Activated CD8-positive, alpha-beta memory T cell treated with anti-CD3 and anti-CD28 coated beads for 24 hours (primary cell): ENCODE results near the gene THBS3.
A peak's percentile ranks its signal among the peaks of the same experiment; 100 is the strongest.
"Not testable (repeated sequence)": the region's sequence is repeated elsewhere in the genome, so short reads cannot be mapped to it uniquely, and the experiment has no call there.

Experiments
- DNase-seq: peaks from one replicate; pipeline ENCODE4 v3.0.0-alpha.2; 2020

Gene THBS3

DNA sequence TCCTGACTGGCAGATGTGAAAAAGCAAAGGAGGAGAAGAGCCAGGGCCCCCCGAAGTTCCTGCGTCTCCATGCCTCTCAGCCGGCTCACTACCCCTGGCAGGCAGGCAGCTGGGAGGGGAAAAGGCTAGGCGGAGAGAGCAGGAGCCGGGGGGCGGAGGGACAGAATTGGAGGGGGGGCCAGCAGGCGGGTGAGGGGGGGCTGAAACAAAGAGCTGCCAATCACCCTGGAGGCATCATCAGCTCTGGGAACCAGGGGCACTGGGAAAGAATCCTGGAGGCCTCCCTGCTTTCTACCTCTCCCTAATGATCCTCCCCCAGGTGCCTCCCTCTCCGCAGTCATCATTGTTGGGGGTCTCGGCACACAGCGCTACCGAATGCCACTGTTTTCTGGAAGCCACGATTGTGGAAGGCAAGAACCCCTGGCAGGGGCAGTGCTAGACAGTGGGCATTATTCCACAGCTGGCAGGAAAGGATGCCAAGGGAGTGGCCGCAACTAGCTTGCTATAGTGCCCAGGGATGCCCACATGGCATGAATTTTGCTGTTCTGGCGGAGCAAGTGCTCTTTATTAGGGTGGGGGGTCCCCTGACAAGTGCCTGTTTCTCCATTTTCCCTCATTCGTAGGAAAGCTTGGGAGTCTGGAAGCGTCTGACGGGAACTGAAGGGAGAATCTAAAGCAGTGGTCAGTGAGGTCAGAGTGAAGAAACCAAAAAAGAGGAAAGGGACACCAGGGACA lies at the start of gene THBS3:
Gene THBS3, minus strand, starts transcription at position 92 of the 735 bp plus-strand sequence. Its CDS starts 21 bp downstream, at position 71.
- no peak for DNase-seq

DNA sequence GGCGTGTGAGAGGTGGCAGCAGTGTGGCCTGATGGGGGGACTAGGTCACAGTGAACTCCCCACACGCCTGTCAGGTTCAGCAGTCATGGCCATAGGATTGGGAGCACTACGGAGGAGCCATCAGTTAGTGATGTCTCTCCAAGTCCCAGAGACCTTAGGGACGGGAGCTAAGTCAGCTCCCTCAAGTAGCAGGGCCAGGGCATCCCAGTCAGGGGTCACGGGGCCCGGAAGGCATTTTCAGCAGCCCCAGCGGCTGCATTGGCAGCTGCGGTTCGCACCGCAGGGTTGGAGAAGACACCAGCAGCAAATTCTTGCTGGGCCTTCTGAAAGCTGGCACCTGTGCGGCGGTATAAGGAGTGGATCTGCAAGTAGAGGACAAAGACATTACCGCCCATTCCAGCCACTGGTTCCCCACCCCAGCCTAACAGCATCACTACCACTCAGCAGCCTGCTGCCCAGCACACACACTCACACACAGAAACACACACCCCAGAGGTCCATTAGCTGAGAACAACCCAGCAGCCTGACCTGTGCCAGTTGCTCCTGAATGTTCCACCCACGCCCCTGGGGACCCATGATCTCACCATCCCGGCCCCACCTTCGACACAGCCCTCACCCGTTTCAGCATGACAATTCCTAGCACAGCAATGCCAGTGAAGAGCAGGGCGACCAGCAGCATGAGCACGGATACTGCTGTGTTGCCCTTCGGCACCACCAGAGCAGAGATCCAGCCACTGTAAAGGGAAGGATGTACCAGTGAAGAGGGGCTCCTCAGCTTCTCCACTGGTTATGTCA lies 48.6 kb upstream of the THBS3 start:
- DNase-seq: no peak

DNA sequence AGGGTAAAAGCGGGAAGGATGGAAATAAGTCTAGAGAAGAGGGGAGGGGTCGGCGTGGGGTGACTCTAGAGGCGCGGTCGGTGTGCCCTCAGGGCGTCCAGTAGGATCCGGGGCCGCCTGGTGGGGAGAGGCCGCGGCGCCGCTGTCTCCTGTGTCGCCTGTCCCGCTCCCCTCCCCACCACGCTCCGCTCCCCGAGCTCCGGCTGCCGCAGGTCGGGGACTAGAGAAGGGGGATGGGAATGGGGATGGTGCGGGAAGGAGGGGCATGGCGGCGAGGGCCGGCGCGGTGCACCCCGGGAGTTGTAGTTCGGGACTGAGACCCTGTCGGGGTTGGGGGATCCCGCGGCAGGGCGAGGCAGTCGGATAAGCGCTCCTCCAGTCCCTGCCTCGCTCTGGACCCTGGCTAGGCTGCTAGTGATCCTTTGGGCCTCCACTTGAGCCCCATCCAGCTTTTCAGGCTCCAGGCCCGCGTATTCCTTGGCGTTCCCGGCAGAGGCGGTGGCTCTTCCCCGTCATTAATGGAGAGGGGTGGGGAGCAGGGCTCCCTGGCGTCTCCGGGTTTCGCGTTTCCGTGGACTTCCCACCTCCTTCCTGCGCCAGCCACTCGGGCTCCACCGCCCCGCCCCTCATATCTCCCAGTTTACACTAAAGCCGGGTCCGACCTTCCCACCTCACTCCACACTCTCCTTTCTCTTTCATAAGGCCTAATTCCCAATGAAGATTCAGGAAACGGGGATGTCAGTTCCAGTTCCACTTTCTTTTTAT lies 47.7 kb upstream of the THBS3 start, which contains the start of gene ENTREP3:
Gene ENTREP3, minus strand, starts transcription at position 241 of the 765 bp plus-strand sequence. CDS start 606 bp downstream, outside the sequence.
- peak; percentile 90 for DNase-seq

DNA sequence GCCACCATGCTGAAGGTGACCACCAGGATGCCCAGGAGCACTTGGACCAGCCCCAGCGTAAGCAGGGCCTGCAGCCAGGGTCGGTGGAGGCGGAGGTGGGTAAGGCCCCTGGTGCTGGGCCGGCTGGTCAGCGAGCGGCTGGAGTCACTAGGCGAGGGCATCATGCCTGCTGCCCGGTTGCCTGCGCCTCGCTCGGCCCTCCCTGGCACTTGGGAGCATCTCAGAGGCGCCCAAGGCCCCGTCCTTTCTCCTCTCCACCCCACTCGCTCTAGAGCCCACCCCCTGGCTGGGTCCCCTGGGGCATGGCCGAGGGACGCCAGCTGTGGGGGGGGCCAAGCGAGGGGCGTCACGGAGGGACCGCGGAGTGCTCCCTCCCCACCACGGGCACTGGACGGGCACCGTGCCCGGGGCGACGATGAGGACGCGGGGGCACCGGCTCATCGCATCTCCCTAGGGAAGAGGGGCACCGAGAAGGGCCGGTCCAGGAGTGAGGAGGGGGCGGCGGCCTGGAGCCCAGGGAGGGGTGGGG lies 47.1 kb upstream of the THBS3 start:
- DNase-seq: no peak

DNA sequence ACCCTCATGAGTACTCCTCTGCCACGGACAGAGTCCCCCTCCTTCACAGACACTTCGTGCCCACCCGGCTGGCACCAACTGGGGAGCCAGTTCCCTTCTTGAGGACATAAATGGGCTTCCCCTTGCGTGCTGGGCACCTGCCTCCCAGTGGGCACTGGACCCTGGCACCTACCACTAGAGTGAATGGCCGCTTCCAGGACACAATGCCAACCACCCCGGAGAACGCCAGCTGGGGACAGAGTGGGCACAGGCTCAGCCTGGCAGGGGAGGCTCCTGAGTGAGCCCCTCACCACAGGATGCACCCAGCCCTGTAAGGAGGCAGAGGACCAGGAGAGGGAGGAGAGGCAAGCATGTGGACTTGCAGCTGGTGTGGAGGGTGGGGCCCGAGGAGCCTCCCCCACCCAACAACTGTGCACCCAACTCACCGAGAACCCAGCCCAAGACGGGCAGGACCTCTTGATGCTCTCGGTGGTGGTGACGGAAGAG lies 46.6 kb upstream of the THBS3 start:
- no peak for DNase-seq

DNA sequence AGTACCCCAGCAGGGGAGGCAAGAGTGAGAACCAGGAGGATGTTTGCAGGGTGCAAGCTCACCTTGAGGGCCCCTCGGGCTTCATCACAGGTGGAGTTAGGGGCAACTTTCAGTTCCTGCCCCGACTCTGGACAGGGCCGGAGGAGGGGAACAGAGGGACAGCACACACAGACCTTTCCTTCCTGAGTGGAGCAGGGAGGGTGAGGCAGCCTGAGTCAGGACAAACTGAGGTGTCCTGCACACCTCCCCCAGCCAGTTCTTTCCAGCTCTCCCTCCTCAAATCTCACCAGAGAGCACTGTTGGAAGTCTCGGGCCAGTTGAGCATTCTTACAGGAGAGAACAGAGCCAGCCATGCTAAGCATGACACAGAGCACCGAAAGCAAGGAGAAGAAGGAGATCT lies 46.1 kb upstream of the THBS3 start:
- DNase-seq: no peak

DNA sequence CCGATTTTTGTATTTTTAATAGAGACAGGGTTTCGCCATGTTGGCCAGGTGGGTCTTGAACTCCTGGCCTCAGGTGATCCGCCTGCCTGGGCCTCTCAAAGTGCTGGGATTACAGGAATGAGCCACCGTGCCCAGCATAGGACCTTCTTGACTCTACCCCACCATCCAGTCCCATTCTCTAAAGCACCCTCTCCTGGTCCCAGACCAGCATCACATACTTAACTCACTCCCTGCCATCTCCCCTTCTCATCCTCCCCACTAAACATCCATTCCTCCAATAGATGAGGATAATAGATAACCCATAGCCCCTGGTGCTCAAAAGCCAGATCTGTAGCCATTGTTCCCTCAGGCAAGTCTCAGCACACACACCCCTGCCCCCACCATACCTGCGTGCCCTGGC lies 45.5 kb upstream of the THBS3 start:
- DNase-seq: no peak

DNA sequence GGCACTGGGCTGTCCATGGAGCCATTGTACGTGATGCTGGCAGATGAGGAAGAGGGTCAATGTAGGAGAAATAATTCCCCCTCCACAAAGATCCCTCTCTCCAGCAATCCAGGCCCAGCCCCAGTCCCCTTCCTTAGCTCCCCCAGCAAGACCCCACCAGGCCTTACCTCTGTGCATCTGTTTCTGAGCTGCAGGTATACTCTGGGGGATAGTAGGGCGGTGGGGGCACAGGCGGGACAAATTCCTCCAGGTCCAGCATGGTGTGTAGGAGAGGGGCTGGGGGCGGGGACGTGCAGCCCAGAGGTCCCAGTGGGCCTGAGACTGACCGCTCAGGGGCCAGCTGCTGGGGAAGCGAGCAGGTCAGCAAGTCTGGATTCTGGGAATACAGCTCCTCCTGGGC lies 43.9 kb upstream of the THBS3 start:
- DNase-seq: no peak

DNA sequence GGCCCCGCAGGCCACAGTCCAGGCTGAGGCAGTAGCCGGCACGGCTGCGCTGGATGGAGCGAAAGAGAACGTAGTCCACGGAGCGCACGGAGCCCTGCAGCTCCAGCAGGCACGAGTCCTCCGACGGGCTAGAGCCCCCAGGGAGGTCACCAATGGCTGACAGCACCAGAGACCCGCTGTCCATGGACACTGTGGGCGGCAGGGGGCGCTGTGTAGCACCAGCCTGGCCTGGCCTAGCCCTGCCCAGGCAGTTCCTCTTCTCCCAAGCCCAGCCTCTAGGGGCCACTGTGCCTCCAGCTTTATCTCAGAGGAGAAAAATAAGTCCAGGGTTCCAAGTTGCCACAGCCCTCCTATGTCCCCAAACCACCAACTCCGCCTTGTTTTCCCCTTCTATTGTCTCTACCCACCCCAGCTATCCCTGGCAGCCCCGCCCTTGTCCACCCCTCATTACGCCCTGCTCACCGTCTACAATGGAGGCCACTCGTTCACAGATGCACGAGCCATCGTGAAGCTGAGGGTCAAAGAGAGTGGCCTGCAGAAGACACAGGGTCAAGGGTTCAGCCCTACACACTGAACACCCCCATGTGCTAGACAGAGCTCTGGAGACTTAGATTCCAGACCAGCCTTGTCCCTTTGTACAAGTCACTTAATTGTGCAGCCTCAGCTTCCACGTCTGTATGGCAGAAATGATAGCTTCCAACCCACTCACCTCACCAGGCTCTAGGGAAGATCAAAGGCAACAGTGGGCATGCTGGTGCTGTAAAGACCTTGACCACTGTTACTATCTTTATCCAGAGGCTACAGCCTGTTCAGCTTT lies 43.1 kb upstream of the THBS3 start:
- DNase-seq: peak; percentile 99

DNA sequence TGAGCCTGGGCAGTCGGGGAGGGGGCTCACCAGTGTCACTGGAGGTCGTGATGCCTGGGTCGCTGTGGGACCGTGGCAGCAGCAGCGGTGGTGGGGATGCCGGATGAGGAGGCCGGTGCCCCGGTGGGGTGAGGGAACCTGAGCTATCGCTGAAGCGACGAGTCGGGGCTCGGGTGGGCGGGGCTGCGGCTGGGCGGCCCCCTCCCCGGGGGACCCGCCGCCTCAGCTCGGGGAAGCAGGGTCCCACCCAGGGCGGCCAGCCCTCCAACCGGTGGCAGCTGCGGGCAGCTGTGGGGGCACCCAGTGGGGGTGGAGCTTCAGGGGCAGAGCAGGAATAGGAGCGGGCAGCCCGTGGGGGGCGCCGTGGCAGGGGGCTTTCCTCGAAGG lies 42.5 kb upstream of the THBS3 start:
- no peak for DNase-seq

DNA sequence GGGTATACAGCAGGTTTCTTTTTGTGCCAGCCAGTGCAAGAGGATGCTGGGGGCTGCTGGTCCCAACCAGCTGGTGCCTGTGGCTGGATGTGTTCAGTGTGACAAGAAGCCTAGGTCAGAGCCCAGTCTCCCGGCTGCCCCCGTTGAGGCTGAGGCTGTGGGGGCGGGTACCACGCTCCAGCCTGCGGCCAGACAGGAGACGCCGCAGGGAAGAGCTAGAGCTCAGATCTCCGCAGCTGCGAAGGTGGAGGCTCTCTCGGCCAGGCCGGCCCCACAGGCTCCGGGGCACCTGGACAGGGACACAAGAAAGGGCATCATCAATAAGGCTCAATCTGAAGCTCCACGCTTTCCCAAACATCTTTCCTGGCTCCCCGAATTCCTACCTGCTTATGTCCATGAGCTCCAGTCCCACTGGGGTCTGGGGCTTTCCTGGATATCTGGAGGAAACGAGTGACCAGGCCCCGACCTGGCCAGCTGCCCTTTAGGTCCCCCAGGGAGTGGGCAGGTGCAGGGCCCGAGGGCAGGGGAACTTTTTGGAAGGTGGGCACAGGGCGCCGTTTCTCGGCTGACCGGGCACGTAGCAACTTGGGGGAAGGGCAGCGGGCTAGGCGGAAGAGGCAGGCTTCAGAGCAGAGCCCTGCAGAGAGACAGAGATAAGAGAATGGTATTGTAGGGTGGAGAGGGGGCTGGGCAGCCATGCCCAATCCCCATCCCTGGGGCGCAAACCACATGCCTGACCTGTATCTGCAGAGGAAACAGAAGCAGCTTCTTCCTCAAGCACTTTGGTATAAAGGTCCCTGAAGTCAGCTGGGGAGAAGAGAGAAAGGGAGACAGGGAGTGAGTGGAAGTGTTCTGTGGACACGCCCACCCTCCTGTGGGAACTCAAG lies 40.2 kb upstream of the THBS3 start:
- no peak for DNase-seq

DNA sequence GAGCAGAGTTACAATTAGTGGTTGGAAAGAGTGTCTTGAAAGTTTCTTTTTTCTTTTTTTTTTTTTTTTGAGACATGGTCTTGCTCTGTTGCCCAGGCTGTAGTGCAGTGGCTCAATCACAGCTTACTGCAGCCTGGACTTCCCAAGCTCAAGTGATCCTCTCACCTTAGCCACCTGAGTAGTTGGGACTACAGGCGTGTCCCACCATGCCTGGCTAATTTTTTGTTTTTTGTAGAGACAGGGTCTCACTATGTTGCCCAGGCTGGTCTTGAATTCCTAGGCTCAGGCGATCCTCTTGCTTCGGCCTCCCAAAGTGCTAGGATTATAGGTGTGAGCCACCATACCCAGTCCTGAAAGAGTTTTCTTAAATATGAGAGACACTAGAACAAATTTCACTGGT lies 39.1 kb upstream of the THBS3 start:
- DNase-seq: not testable (repeated sequence)

DNA sequence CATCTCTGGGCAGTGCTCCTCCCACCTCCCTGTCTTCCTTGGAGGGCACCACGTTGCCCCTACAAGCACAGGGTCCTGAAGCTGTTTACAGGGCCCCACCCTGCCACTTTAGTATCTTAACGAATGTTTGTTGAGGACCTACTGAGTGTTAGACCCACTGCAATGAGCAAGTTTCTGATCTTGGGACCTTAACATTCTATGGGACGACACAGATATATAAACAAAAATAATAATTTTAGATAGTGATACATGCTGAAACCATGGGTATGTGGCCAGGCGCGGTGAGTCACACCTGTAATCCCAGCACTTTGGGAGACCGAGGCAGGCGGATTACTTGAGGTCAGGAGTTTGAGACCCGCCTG lies 37.4 kb upstream of the THBS3 start:
- no peak for DNase-seq

DNA sequence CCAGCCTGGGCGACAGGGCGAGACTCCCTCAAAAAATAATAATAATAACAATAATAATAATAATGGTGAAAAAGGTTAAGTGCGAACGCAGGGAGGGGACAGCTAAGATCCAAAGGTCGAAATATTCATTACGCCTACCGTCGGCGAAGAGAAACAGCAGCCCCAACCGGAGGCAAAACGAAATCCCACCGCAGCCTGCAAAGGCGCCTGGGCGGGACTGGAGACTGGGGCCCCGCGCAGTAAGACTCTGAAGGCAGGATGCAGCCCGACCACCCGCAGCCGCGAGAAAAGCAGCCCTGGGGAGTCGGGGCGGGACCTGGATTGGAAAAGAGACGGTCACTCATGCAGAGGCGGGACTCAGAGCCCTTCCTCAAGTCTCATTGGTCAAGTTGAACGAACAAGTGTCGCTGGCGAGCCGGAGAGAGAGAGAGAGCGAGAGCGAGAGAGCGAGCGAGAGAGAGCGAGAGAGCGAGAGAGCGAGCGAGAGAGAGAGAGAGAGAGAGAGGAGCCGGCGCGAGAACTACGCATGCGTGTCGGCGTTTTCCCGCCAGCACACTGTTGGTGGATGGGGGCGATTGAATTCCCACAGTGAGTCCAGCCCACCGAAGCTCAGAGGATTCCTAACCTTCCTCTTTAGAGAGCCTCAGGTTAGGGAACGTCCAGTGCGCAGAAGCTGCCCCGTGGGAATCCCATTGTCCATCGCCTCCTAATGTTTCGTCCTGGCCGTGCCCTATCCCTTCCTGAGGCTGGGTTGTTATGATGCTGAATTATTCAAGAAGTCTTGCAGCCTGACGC lies 36.9 kb upstream of the THBS3 start:
- peak; percentile 96 for DNase-seq

DNA sequence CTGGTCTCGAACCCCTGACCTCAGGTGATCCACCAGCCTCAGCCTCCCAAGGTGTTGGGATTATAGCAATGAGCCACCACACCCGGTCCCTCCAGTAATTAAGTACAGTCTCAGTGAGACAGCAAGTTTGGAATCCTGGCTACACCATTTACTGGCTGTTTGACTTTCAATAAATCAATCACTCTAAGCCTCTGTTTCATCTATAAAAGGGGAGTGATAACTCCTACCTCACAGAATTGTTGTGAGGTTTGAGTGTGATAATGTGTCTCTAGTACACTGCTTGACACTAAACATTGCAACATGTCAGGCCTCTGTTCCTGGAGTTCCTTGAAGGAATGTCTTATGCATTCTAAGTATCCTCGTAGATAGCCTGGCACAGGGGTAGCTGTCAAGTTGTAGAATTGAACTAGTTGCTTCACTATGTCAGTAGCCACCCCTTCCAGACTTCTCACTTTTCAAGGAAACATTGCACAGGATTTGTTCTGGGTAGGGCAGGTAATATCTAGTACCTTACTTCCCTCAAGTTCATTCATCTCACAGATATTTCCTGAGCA lies 35.2 kb upstream of the THBS3 start:
- no peak for DNase-seq

DNA sequence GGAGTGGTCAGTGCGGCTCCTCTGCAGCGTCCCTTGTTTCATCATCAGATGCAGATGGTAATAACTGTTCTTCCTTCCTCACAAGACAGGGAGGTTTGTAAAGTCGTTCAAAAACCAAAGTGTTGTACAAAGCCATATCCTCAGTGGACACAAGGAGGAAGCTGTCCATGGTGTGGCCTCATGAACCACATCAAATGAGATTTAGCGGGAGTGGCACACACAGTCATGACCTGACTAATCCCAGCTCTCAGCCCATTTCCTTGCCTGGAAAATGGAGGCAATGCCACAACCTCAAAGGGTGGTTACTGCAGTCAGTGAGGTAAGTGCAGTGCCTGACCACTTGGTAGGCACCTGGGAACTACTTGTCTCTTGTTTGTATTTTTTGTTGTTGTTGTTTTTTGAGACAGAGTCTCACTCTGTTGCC lies 34.2 kb upstream of the THBS3 start:
- no peak for DNase-seq

DNA sequence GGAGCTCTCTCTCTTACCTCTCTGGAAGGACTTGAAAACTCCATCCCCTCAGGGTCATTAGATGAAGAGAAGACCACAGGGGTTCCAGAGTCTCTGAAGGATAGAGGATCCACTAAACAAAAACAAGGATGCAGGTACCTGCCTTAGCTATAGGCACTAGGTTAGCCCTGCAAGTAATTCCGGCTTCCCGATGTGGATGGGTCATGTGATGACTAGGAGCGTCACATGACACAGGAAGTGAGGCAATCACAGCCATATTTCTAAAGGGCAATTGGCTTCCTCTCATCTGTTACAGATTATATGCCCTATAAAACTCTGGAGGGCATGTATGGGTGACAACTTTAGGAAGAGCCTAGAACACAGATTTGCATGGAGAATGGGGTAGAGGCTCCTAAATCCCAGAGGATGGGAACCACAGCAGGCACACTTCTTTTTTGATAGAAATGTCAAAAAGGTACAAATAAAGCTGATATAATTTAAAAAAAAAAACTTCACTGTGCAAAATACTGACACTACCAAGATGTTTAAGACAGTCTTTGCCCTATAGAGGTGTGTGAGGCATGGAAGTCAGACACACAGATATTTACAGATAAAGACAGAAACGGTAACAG lies 33.5 kb upstream of the THBS3 start:
- peak; percentile 79 for DNase-seq

DNA sequence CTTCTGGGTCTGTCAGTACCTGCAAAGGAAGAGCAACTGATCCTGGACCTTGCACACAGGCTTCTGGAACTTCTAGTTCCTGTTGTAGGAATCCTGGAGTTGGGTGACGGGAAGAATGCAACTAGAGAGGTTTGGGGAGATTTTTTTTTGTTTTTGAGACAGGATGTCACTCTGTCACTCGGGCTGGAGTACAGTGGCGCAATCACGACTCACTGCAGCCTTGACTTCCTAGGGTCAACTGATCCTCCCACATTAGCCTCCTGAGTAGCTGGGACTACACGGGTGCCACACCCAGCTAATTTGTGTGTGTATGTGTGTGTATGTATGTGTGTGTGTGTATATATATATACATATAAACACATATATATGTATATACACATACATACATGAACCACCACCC lies 28.8 kb upstream of the THBS3 start:
- DNase-seq: no peak

DNA sequence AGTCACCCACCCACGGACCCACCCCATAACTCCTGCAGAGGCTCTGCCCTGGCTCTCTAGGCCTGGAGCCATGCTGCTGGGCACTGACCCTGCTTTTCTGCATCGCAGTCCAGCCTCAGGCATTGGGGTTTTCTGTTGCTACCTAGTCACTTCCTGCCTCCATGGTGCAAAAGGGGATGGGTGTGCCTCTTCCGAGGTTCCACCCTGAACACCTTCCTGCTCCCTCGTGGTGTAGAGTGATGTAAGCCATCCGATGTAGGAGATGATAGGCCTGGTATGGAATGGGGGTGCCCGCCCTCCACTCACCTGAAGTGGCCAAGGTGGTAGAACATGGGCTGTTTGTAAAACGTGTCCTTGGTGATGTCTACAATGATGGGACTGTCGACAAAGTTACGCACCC lies 27.7 kb upstream of the THBS3 start:
- DNase-seq: not testable (repeated sequence)
